NK-92 (cell line): Measurements from ENCODE around the gene ZGLP1.
A peak's percentile ranks its signal among the peaks of the same experiment; 100 is the strongest.

ENCODE experiments used
- DNase-seq: peaks from one replicate; lab custom pipeline; 2025; ENCODE audit not compliant: unreplicated experiment; lab: John Stamatoyannopoulos, UW

Gene ZGLP1

DNA sequence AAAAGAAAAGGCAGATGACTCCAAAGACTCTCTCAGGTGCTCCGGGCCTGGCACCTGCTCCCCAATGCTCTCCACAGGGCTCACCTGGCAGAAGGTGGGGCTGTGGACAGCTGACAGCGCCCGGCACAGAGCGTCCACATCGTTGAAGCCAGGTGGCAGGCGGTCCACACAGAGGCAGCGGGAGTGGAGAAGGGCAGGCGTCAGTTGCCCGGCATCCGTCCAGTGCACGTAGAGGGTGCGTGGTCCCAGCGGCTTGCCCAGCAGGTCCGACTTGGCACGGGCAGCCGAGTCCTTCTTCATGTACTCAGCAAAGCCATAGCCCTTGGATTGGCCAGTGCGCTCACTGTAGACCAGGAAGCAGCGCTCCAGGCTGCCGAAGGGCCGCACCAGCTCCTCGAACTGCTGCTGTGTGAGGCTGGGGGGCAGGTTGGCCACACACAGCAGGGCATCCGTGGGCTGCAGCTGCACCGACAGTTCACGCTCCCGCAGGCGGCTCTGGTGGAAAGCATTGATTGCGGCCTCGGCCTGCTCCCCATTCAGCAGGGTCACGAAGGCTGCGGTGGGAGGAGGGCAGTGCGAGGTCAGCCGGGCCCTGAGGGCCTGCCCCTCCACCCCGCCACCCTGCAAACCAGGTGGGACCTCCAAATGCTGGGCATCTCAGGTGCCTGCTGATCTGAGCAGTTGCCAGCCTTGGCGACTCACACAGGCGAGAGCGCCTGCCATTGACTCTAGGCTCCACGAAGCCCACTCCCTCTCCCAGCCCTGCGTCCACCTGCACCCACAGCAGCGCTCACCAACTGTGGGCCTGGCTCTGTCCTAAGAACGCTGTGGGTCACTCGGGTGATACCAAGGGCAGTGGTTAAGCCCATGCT is 19.2 kb upstream of the ZGLP1 start:
- DNase-seq: no peak

DNA sequence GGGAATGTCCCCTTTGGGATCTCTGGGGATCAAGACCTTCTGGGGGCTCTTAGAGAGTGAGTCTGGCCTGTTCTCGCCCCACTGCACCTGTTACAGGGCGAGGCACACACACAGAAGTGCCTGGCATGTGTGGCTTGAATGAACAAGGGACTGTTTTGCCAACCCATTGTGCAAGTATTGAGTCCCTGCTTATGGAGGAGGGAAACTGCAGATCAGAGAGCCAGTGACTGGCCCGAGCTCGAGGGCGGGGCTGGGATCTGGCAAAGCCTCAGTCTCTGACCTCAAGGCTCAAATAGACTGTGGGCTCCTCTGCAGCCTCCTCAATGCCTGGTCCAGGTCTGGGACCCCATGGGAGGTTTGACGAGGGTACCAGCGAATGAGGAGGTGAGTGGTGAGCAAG is 18.2 kb upstream of the ZGLP1 start:
- no peak for DNase-seq

DNA sequence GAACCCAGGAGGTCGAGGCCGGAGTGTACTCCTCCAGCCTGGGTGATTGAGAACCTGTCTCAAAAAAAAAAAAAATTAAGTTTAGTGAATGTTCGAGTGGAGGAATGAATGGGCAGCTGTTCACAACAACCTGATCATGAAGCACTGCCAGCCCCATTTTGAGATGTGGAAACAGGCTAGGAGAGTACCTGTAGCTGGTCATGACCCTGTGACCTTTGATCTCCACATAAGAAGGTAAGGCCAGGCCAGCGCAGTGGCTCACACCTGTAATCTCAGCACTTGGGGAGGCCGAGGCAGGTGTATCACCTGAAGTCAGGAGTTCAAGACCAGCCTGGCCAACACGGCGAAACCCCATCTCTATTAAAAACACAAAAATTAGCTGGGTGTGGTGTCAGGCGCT is 16.1 kb upstream of the ZGLP1 start:
- DNase-seq: no peak

DNA sequence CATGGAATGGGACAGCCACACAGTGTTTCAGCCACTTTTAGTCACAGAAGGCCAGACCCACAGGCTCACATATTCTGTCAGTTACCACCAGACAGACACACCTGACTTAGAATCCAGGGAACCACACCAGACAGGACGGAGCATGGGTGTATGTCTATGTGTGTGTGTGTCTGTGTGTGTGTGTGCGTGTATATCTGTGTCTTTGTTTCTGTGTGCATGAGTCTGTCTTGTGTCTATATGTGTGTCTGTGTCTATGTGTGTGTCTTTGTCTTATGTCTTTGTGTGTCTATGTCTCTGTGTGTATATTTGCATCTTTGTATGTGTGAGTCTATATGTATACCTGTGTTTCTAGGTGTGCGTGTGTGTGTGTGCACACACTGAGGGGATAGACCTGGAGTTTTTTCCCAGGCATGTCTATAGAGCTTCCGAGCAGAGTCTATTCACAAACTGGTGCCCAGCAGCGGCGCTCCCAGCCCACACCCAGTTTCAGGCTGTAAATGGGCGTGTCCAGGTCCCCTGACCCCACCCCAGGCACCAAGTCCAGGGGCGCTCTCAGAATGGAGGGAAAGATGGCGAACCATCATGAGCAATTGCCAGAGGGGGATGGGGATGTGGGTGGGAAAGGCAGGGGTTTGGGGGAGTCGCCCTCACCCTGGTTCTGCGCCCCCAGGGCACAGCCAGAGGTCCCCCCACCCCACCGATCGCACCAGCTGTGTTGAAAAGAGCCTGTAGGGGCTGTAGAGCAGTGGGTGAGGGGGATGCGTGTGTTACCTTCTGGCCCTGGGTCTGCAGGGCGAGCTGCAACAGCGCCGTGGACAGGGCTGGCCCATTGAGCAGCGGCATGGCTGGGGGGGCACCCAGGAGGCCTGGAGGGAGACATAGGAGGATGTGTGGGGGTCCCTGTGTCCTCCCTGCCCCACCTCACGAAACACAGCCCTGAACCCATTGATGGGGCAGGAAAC is 12.5 kb upstream of the ZGLP1 start:
- no peak for DNase-seq

DNA sequence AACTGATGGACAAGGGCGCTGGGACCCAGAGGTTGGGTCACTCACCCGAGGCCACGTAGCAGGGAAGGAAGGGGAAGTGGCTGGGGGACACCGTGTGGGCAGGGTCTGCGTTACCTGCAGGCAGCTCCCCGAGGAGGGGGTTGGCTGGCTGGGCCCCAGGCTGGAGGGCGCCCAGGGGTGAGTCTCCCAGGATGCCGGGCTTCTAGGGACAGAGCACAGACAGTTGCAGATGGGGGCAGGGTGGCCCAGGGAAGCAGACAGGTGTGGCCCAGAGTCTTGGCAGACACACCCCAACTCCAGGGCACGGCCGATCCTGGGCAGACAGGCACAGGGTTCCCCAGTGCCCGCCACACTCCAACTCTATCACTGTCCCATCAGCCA is 11.8 kb upstream of the ZGLP1 start:
- DNase-seq: no peak

DNA sequence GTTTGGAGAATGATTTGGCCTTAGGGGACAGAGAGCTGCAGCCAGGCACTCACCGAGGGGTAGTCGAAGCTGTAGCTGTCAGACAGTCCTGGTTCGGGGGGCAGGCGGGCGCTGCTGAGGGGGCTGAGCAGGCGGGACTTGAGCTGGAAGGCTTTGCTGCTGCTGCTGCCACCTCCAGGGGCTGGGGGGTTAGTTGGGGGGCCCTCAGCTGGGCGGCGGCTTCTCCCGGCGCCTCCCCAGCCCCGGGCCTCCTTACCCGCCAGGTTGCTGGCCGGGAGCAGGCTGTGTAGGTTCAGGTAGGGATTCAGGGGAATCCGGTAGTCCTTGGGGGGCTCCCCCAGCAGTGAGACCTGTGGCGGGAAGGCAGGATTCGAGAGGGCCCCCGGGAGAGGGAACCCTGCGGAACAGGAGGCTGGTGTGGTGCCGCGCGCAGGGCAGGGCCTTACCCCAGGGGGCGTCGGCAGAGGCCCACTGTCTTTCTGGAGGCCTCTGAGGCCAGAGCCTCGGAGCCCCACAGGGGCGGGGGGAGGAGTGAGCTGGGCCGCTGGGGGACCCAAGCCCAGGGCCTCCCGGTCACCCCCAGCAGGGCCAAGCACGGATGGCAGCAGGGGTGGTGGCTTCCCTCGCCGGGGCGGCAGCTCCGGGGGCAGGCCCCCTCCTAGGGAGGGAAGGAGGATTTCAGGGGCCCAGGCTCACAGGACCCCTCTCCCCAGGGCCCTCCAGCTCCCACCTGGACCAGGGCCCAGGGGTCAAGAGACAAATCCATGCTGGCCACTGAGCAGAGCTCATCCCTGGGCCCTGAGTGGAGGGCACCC is 11.2 kb upstream of the ZGLP1 start:
- DNase-seq: no peak

DNA sequence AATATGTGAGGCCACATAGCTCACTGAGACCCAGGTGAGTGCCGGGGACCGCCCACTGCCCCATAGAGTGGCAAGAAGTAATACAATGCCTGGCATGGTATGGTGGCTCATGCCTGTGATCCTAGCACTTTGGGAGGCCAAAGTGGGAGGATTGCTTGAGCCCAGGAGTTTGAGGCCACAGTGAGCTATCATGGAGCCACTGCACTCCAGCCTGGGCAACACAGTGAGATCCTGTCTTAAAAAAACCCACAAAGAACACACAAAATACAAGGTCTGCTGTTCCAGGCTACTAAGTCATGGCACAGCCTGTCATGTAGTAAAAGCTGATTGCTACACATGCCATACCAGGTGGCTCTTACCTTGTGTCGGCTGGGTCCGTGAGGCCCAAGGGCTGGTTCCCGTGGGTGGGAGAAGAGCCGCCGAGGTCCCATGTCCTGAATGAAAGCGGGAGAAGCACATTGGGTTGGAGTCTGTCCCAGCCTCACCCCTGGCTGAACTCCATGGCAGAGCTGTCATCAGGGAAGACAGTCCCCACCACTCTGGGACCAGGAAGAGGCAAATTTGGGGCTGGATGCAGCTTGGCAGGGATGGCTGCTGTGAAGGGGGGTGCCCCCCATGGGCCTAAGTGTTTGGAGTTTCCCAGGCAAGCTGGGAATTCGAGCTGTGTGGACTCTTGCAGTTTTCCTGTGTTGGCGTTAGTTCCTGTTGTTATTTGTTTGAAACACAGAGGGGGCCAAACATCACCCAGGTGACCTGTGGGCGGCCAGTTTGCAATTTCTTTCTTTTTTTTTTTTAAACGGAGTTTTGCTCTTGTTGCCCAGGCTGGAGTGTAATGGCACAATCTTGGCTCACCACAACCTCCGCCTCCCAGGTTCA is 9.4 kb upstream of the ZGLP1 start:
- no peak for DNase-seq

DNA sequence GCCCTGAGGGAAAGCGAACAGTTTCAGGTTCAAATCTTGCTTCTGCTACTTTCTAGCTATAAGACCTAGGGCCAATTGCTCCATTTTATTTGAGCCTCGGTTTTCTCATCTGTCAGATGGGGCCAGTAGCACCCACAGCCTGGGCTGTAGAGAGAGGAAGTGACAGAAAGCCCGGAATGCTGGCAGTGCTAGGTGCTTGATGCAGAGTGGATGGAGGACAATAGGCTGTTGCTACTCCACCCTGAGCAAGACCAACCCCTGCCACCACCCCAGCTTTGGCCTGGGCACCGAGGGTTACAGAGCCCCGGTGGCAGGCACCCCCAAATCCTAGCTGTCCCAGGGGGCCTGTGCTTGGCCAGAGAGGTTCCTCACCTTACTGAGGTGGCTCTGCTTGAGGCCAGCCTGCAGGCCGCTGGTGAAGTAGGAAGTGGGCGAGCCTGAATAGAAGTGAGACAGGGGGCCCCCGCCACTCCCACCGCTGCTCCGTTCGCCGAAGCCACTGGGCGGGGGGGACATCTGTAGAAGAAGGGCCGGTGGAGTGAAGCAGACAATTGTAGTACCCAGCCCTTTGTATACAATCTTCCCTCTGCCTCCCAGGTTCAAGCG is 8.3 kb upstream of the ZGLP1 start:
- no peak for DNase-seq

DNA sequence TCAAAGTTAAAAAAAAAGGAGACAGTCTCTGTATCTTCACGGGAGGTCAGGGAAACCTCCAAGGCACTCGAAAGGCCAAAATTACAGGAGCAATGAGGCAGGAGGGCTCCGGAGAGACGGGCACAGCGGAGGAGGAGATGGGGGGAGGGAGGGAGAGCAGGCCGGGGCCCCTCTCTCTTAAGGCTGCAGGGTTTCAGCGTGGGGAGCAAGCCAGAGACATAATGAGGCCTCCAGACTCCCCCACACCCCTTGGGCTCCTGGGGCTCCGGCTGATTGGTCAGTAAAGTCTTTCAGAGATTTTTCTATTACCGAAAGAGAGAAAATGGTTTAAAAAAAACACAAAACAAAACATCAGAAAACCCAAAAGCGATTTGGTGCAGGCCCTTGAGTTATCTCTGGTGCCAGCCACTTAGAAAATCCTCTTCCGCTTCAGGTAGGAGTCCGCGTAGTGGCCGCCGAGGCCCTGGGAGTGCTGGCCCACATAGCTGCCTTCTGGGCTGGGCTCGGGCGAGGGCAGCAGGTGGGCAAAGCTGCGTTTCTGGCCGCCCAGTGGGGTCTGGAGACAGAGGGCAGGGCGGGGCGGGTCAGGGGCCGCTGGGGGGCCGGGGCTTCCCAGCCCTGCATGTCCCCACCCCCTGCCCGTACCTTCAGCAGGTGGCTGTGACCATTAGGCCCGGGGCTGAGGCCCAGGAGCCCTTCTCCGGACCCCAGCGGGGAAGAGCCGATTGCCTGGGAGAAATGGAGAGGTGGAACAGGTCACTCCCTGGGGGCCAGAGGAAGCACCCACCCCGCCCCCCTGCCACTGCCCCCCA is 7.6 kb upstream of the ZGLP1 start:
- no peak for DNase-seq

DNA sequence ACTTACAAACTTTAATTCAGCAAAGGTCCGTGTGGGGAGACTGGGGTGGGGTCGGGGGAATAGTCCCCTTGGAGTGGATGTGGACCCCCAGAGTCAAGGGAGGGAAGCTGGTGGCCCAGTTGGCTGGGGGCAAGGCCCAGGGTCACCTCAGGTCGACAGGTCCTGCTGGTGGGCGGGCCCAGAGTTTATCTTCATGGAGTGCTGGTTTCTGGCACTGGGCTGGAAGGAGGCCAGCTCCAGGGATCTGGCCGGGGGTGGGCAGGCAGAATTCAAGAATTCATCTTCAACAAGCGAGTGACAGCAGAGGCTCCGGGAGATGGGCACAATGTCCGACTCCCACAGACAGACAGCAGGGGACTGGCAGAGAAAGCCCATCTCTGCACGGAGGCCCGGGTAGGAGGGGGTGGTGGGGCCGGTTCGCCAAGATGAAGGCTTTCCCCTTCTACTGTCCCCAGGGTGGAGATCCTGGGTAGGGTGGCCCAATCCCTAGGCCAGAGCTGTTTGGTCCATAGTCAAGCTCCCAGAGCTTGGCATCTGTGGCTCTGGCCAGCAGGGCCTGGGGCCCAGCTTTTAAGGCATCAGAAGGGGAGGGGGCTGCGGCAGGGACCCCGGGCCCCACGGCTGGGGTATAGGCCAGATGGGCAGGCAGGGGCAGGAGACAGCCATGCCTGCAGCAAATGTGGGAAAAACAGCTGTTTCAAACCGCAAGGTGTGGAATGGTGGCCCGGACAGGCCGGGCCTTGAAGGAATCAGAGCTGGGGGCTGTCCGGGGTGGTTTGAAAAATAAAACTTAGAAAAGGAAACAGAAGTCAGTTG is 6.8 kb upstream of the ZGLP1 start:
- DNase-seq: no peak

DNA sequence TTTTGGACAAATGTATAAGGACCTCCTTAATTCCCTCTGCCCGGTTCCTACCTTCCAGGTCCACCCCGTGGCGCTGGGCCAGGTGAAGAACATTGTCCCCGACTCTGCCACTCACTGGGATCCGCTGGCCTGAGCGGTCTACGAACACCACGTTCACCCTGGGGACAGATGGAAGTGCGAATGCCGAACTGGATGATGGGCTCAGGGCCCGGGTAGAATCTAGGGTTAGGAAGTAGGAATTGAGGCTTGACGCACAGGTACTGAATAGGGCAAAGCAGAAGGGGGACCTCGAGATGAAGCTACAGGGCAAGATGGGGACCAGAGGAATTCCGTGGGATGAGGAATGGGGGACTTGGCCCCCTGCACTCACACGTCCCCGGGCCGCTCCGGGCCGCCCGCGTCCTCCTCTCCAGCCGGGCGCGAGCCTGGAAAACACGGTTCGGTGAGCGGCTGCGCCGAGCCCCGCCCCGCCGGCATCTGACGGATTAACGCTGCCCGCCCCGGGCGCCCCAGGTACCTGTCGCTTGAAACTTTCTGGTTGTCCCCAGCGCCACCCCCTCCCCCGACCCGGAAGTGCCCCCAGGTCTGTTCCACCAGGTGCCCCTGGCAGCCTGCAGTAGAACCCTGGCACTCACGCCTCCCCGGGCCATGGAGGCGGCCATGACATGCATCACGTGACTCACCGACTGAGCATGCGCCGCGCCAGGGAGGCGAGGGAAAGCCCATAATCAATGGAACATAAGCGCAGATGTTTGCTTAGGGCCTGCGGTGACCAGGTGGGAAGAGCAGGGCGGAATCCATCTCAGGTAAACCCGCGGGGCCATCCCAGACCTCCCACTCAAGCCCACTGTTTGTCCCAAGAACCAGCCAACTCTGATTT is 6.0 kb upstream of the ZGLP1 start, which contains the start of gene FDX2:
FDX2 (minus strand) TSS at position 681 of the 880 bp plus-strand sequence; CDS start at position 662, 19 bp downstream.
- peak; percentile 31 for DNase-seq

DNA sequence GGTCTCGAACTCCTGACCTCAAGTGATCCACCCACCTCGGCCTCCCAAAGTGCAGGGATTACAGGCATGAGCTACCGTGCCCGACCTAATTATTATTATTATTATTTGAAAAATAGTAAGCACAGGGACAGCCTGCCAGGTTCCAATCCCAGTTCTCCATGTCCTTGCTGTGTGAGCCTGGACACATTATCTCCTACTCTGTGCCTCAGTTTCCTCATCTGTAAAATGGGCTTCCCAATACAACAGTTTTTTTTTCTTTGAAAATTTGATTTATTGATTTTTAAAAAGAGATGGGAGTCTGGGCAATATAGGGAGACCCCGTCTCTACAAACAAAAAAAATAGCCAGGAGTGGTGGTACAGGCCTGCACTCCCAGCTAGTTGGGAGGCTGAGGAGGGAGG is 3.3 kb downstream of the ZGLP1 start:
- no peak for DNase-seq

DNA sequence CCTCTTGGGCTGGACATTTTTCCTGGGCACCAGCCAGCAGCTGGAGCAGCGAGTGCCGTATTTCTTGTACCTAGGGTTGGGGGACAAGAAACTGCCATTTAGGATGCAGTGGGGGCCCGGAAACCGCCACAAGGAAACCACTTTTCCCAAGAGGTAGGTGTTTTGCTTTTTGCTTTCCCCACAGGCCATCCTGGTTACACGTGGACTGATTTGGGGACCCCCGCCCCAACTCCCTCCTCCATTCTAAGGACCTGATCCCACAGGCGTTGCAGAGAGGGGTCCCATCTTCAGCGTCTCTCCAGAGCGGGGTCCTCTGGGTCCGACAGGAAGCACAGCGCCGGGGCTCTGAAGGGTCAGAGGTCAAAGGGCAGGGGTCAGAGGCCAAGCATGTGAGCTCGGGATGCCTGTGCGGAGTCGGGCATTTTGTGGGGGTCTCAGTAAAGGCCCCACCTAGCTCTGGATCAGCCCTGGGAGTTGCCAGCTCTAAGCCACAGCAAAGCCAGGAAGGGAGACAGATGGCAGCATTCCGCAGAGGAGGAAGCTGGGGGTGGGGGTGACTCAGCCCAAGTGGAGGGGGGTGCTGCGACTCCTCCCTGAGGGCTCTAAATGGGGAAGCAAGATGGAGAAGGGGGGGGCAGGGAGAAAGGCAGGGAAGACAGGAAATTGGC is 4.3 kb downstream of the ZGLP1 start:
- DNase-seq: no peak

DNA sequence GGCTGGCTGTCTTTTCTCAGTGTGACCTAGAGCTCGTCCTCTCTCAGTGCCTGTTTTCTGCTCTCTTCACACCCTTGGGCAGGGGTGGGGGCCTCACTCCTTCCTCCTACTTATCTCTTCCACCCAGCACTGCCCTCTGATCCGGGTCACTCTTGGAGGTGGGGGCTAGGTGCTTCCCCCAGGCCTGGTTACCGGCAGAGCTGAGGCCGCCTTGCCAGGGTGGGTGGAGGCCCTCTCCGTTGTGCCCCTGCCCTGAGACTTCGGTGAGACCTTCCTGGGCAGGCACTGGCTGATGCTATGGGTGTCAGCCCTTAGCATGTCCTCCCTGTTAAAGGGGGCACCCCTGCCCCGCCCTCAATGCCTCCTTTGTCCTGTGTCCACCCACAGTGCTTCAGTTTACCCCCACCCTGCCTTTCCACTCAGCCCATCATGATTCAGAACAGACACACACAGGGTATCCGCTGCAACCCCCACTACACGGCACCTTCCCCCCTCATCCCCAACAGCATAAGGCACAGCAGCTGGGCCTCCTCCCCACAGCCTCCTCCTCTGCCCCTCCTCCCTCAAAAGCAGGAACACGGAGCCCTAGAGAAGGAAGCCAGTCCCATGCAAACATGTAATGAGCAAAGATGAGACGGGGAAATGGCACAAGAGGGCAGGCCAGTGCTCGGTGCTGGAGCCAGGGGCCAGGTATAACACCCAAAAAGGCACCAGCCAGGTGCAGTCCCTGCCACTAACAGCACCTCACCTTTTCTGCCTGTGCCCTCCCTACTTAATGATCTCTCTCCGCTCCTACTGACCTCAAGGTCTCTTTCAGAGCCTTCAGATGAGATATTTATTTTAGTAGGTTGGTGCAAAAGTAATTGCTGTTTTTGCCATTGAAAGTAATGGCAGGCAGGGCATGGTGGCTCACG is 9.8 kb downstream of the ZGLP1 start:
- no peak for DNase-seq

DNA sequence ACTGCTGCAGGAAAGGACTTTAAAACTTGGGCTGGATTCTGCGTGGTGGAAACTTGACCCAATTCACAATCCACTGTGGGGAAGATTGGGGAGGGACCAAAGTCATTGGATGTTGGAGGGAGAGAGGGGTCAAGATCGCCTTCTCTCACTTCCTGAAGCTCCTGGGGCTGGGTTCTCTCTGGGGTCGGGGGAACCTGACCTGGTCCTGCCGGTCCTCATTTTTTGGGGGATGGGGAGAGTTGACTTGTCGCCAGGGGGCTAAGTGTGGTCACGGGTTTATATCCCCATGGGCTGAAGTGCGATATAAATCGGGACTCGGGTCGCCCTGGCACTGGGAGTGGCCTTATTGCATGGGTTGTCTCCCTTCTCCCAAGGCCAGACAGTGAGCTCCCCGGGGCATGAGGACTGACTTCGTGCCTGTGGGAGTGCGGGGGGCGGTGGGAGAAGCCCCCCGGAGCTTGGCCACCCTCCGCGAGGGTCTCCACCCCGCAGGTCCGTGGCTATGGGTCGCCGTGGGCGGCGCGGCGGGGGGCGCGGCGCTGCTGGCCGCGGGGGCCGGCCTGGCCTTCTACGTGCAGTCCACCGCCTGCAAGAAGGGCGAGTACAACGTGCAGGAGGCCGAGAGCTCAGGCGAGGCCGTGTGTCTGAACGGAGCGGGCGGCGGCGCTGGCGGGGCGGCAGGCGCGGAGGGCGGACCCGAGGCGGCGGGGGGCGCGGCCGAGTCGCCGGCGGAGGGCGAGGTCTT is 13.6 kb downstream of the ZGLP1 start:
- no peak for DNase-seq
